Cardiac fibroblast (primary cell): ENCODE data around the gene WFDC1.

Source experiments
- DNase-seq, 2 donors: peaks; one replicate each; pipeline versions ENCODE4 v3.0.0 to v3.0.0-alpha.2; 2010; ENCODE audit warnings: low read depth in 2 of 2
- H3K4me3 ChIP-seq, 2 donors: replicated peaks in 1 of 2; 1 replicate in 1 of 2; 2 replicates in 1 of 2; pipeline ENCODE4 v1.5.1; 2011; ENCODE audit warnings: low read depth in 2 of 2, low read length in 2 of 2, mild to moderate bottlenecking in 2 of 2, moderate library complexity in 1 of 2
- CTCF ChIP-seq: IDR thresholded peaks from one replicate; pipeline ENCODE4 v1.5.1; 2011; ENCODE audit warnings: low read depth, mild to moderate bottlenecking, low read length, inconsistent platforms

The WFDC1 gene

GRCh38 chr16:84321932-84322331, 27.3 kb downstream of the WFDC1 start:
- H3K4me3 ChIP-seq = no peak overlapping the region
- TF ChIP-seq CTCF = no peak
- DNase-seq = no peak

GRCh38 chr16:84322749-84323148, 28.1 kb downstream of the WFDC1 start:
- DNase-seq = no peak
- TF ChIP-seq CTCF = no peak
- H3K4me3 ChIP-seq = no peak overlapping the region

DNA sequence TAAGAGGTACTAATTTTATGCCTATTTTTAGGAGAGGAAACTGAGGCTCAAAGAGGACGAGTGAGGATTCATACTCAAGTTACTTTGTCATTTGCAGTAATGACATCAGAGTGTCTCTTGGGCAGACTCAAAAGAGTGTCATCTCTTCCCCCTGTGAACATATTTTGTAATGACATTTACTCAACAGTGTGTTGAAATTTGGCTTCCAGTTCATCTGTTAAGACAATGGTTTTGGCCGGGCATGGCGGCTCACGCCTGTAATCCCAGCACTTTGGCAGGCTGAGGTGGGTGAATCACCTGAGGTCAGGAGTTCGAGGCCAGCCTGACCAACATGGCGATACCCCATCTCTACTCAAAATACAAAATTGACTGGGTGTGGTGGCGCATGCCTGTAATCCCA, 28.9 kb downstream of the WFDC1 start:
- no peak for TF ChIP-seq CTCF
- peak; percentile 10 to 44 for DNase-seq
- H3K4me3 ChIP-seq = no peak overlapping the region

DNA sequence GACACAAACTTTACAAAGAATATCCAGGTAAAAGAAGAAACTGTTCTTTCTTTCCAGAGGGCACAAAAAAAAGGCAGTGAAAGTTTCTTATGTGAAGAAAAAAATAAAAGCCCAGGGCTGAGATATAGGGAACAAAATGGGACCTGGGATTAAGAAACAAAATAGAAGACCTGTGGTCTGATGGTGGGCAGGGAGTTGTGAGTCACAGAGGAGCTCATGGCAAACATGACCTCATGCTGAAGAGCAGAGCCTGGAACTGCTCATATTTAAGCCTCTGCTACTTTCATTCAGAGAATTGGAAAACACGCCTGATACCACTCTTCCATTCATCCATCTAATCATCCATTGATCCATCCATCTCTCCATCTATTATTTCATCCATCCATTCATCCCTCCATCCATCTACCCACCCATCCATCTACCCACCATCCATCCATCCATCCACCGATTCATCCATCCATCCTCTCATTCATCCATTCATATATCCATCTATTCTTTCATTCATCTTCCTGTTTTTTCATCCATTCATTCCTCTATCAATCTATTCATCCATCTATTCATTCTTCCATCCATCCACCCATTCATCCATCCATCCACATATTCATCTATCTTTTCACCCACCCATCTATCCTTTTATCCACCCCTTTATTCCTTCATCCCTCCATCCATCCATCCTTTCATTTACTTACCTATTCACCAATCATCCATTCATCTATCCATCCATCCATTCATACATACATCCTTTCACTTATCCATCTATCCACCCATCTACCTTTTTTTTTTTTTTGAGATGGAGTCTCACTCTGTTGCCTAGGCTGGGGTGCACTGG, 30.0 kb downstream of the WFDC1 start:
- TF ChIP-seq CTCF = no peak
- H3K4me3 ChIP-seq = no peak overlapping the region
- no peak for DNase-seq

DNA sequence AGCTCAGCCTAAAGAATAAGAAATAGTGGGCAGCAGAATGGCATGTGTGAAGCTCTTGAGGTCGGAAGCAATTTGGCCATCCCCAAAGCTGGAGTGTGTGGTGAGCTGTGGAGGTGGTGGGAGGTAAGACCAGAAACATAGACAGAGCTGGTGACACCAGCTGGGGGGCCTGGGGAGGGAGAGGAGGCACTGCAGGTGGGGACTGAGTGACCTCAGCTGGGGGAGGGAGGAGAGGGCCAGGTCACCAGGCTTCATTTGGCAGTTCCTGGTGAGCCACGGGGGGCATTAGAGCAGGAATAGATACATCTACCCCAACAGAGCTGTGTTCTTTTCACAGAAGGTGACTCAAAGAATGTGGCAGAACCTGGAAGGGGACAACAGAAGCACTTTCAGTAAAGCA, 31.9 kb downstream of the WFDC1 start:
- H3K4me3 ChIP-seq = no peak overlapping the region
- no peak for TF ChIP-seq CTCF
- DNase-seq = no peak

GRCh38 chr16:84327926-84328505, 33.3 kb downstream of the WFDC1 start:
- TF ChIP-seq CTCF = no peak
- no peak for DNase-seq
- no peak overlapping the region for H3K4me3 ChIP-seq
